ENCODE measurements around the gene VDAC1. TPM values are rescaled to one million over a fixed set of nuclear protein-coding genes. Genes with fewer than 3 reads are reported as not detected.

Gene VDAC1
- total and polyA plus RNA-seq, 12 donors, result 229 to 609 (median 529) TPM

DNA sequence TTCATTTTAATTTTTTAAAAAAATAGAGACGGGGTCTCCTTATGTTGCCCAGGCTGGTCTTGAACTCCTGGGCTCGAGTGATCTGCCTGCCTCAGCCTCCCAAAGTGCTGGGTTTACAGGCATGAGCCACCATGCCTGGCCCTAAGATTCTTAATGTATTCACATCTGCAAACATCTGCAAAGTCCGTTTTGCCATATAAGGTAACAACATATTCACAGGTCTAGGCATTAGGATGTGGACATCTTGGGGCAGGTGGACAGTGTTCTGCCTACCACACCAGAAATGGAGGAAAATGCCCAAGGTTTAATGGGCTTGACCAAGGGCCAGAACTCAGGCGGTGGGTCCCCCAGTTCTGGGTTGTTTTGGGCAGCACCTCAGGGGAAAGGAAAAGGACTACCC lies 41.6 kb upstream of the VDAC1 start:
- WGBS, 2 donors, result 84 to 87% methylated on average over 4 of the region's 4 CpGs
- Histone ChIP-seq H3K27ac (no peak overlapping the region), H3K9me3 (no peaks in the 10 kb centered on the region), H3K36me3 (no peaks in the 10 kb centered on the region), H3K27me3 (no peaks in the 10 kb centered on the region), H3K4me3 (no peak overlapping the region), H3K4me1 (no peaks in the 10 kb centered on the region)
- ATAC-seq (no peak), DNase-seq (no peak)
- TF ChIP-seq CTCF (IDR thresholded peaks at IDR 0.05), result no peak
- intact Hi-C loops (cut with DNase I), result loop anchor here in 1 of 10 donors (10.0 kb wide), 1 partner anchor 248 kb away; no protein-coding TSS in a partner anchor

GRCh38 chr5:134043793-134044792 lies 39.3 kb upstream of the VDAC1 start:
- ATAC-seq (no peak), DNase-seq (no peak)
- 83 to 86% methylated on average over 18 of the region's 18 CpGs for WGBS, 2 donors
- Histone ChIP-seq H3K9me3 (no peaks in the 10 kb centered on the region), H3K4me1 (no peaks in the 10 kb centered on the region), H3K4me3 (no peak overlapping the region), H3K36me3 (no peaks in the 10 kb centered on the region), H3K27me3 (no peaks in the 10 kb centered on the region), H3K27ac (no peak overlapping the region)
- no peak for TF ChIP-seq CTCF (IDR thresholded peaks at IDR 0.05)
- intact Hi-C loops (cut with DNase I), result loop anchor here in 4 of 10 donors (2.0 to 10.0 kb wide), 4 partner anchors 93 to 251 kb away; no protein-coding TSS in a partner anchor

- peak in 1 of 8 donors; percentile 9 for ATAC-seq
- Histone ChIP-seq H3K9me3 (no peaks in the 10 kb centered on the region), H3K4me3 (no peak overlapping the region), H3K27ac (no peak overlapping the region), H3K36me3 (no peaks in the 10 kb centered on the region), H3K4me1 (no peaks in the 10 kb centered on the region), H3K27me3 (no peaks in the 10 kb centered on the region)
- no peak for TF ChIP-seq CTCF (IDR thresholded peaks at IDR 0.05)
- intact Hi-C loops (cut with DNase I), result loop anchor here in 5 of 10 donors (2.0 to 10.0 kb wide), 5 partner anchors 96 to 253 kb away; no protein-coding TSS in a partner anchor
- DNase-seq, result no peak
- 87 to 92% methylated on average over 11 of the region's 11 CpGs for WGBS, 2 donors
These were observed 37.0 kb upstream of the VDAC1 start for GRCh38 chr5:134041570-134042411.

DNA sequence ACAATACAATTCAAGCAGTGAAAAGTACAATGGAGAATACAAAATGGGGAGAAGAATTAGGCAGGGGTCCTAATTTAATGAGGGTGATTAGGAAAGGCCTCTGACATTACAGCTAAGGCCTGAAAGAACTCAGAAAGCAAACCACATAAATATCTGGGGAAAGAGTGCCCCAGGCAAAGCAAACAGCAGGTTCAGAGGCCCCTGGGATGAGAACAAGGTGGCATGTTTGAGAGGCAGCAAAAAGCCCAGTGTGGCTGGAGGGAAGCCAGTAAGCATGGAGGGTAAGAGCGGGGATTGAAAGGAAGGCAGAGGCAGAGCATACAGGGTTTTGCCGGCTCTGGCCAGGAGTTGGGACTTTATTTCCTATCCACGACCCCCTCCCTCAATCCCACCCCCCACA lies 33.4 kb upstream of the VDAC1 start:
- WGBS, 2 donors, result 67 to 76% methylated on average over 3 of the region's 3 CpGs
- DNase-seq (no peak), ATAC-seq (no peak)
- TF ChIP-seq CTCF (IDR thresholded peaks at IDR 0.05), result no peak
- intact Hi-C loops (cut with DNase I), result loop anchor here in 5 of 10 donors (2.0 to 10.0 kb wide), 4 partner anchors 103 to 257 kb away; no protein-coding TSS in a partner anchor
- Histone ChIP-seq H3K27me3 (no peaks in the 10 kb centered on the region), H3K4me1 (no peaks in the 10 kb centered on the region), H3K9me3 (no peaks in the 10 kb centered on the region), H3K4me3 (no peak overlapping the region), H3K36me3 (no peaks in the 10 kb centered on the region), H3K27ac (no peak overlapping the region)
